H1 (cell line): ENCODE results near the gene EPB41L1. TPM values are rescaled to one million over a fixed set of nuclear protein-coding genes. Genes with fewer than 3 reads are reported as not detected.

Experiments
- CTCF ChIA-PET: fragments of 300-600 bp; sonication (Branson Sonifier 250); formaldehyde crosslinking; loops from one replicate; lab custom pipeline; 2021; ENCODE audit not compliant: partially characterized antibody; lab: Charles Lee
- POLR2A ChIA-PET: fragments of 300-600 bp; sonication (Branson Sonifier 250); formaldehyde crosslinking; loops from one replicate; lab custom pipeline; 2021; ENCODE audit warnings: inconsistent platforms; ENCODE audit not compliant: partially characterized antibody; lab: Charles Lee
- DNase-seq, 2 experiments: peaks; one replicate each; pipeline versions ENCODE4 v3.0.0 to v3.0.0-alpha.2; 2010 to 2022; ENCODE audit warnings: low spot score in 2 of 2, low read depth in 1 of 2, mixed read lengths in 1 of 2
- FAIRE-seq: peaks from 2 replicates; lab custom pipeline; 2011; peaks lifted over from hg19 to GRCh38; lab: Jason Lieb, UNC
- H2AFZ ChIP-seq: 2 replicates; pipeline ENCODE4 v1.8.1; 2012; ENCODE audit warnings: low read length, inconsistent platforms
- H2AK5ac ChIP-seq: 2 replicates; pipeline ENCODE4 v1.6.1; 2013; ENCODE audit warnings: low read depth, low read length
- H2BK120ac ChIP-seq: replicated peaks from 2 replicates; pipeline ENCODE3; 2013; ENCODE audit warnings: low read depth, low read length, inconsistent platforms
- H2BK12ac ChIP-seq: 2 replicates; pipeline ENCODE4 v1.6.1; 2013; ENCODE audit warnings: low read depth, low read length
- H2BK15ac ChIP-seq: 2 replicates; pipeline ENCODE4 v1.6.1; 2013; ENCODE audit warnings: low read length
- H2BK20ac ChIP-seq: 2 replicates; pipeline ENCODE4 v1.6.1; 2013; ENCODE audit warnings: low read length
- H2BK5ac ChIP-seq: 2 replicates; pipeline ENCODE4 v1.6.1; 2013; ENCODE audit warnings: low read depth, low read length
- H3K14ac ChIP-seq: 2 replicates; pipeline ENCODE4 v1.6.1; 2013; ENCODE audit warnings: inconsistent platforms; ENCODE audit not compliant: insufficient read length
- H3K18ac ChIP-seq: 2 replicates; pipeline ENCODE4 v1.6.1; 2013; ENCODE audit warnings: low read length; ENCODE audit errors: extremely low read depth
- H3K23ac ChIP-seq: 2 replicates; pipeline ENCODE4 v1.6.1; 2013; ENCODE audit warnings: inconsistent platforms; ENCODE audit not compliant: insufficient read length
- H3K23me2 ChIP-seq: 2 replicates; pipeline ENCODE4 v1.6.1; 2013; ENCODE audit warnings: low read depth, low read length
- H3K27ac ChIP-seq: 2 replicates; pipeline ENCODE4 v1.6.1; 2011; ENCODE audit warnings: low read depth, low read length, inconsistent platforms
- H3K27me3 ChIP-seq, 4 experiments: replicated peaks in 1 of 4; 1 replicate in 1 of 4; 2 replicates in 3 of 4; pipeline versions ENCODE4 v1.6.1 to v1.8.1; 2011 to 2013; ENCODE audit warnings: low read length in 3 of 4, mild to moderate bottlenecking in 3 of 4, inconsistent platforms in 2 of 4, mixed read lengths in 2 of 4, moderate library complexity in 1 of 4; ENCODE audit not compliant: control insufficient read depth in 3 of 4, insufficient read depth in 3 of 4; ENCODE audit errors: extremely low read depth in 1 of 4
- H3K36me3 ChIP-seq, 4 experiments: 2 replicates each; pipeline versions ENCODE4 v1.6.1 to v1.8.1; 2011 to 2013; ENCODE audit warnings: mild to moderate bottlenecking in 4 of 4, low read length in 3 of 4, moderate library complexity in 2 of 4, control low read depth in 1 of 4, inconsistent platforms in 1 of 4; ENCODE audit not compliant: insufficient read depth in 4 of 4, control insufficient read depth in 2 of 4
- H3K4ac ChIP-seq: replicated peaks from 2 replicates; pipeline ENCODE3; 2013; ENCODE audit warnings: low read length, low read depth, mixed read lengths, inconsistent platforms; ENCODE audit not compliant: insufficient read length
- H3K4me1 ChIP-seq, 4 experiments: replicated peaks in 1 of 4; 1 replicate in 1 of 4; 2 replicates in 3 of 4; pipeline versions ENCODE4 v1.6.1 to v1.8.1; 2011 to 2013; ENCODE audit warnings: low read length in 3 of 4, inconsistent platforms in 2 of 4, mixed read lengths in 1 of 4; ENCODE audit not compliant: insufficient read depth in 4 of 4, control insufficient read depth in 3 of 4
- H3K4me2 ChIP-seq, 2 experiments: 2 replicates each; pipeline versions ENCODE4 v1.6.1 to v1.8.1; 2011 to 2013; ENCODE audit warnings: low read depth in 2 of 2, low read length in 2 of 2, control low read depth in 1 of 2, inconsistent platforms in 1 of 2, mild to moderate bottlenecking in 1 of 2; ENCODE audit not compliant: insufficient read depth in 1 of 2
- H3K4me3 ChIP-seq, 4 experiments: fragments of 200-600, 300-600 bp in 1 of 4; sonication (generic), shearing (Covaris generic), sonication (Bioruptor Twin) in 1 of 4; 2 replicates each; pipeline versions ENCODE4 v1.5.1 to v1.8.1; 2011 to 2016; ENCODE audit warnings: low read length in 4 of 4, low read depth in 3 of 4, control low read depth in 2 of 4, inconsistent platforms in 2 of 4, mild to moderate bottlenecking in 2 of 4, mixed read lengths in 1 of 4, moderate library complexity in 1 of 4; ENCODE audit not compliant: insufficient read depth in 2 of 4; ENCODE audit errors: extremely low read depth in 1 of 4
- H3K56ac ChIP-seq: replicated peaks from 2 replicates; pipeline ENCODE3; 2013; ENCODE audit warnings: low read depth, mild to moderate bottlenecking, mixed read lengths, low read length, inconsistent platforms; ENCODE audit not compliant: insufficient read length
- H3K79me1 ChIP-seq: 2 replicates; pipeline ENCODE4 v1.6.1; 2013; ENCODE audit warnings: low read depth, low read length, control low read depth
- H3K79me2 ChIP-seq, 2 experiments: 2 replicates each; pipeline versions ENCODE4 v1.6.1 to v1.8.1; 2012 to 2013; ENCODE audit warnings: low read length in 2 of 2, mild to moderate bottlenecking in 2 of 2, inconsistent platforms in 1 of 2; ENCODE audit not compliant: insufficient read depth in 2 of 2, control insufficient read depth in 1 of 2
- H3K9ac ChIP-seq, 4 experiments: replicated peaks in 1 of 4; 1 replicate in 1 of 4; 2 replicates in 3 of 4; pipeline versions ENCODE4 v1.6.1 to v1.8.1; 2011 to 2013; ENCODE audit warnings: low read depth in 3 of 4, low read length in 3 of 4, control low read depth in 2 of 4, mild to moderate bottlenecking in 2 of 4, moderate library complexity in 2 of 4, inconsistent platforms in 1 of 4; ENCODE audit errors: extremely low read depth in 1 of 4
- H3K9me3 ChIP-seq, 2 experiments: 2 replicates each; pipeline versions ENCODE4 v1.6.1 to v1.8.1; 2012 to 2013; ENCODE audit warnings: mild to moderate bottlenecking in 2 of 2, moderate library complexity in 2 of 2, control low read depth in 1 of 2, inconsistent platforms in 1 of 2, low read depth in 1 of 2, low read length in 1 of 2, mixed read lengths in 1 of 2; ENCODE audit not compliant: insufficient read depth in 2 of 2
- H4K20me1 ChIP-seq, 2 experiments: replicated peaks in 1 of 2; 2 replicates each; pipeline versions ENCODE3 to v1.8.1; 2011 to 2013; ENCODE audit warnings: inconsistent platforms in 2 of 2, low read length in 2 of 2, mild to moderate bottlenecking in 1 of 2; ENCODE audit not compliant: insufficient read depth in 2 of 2, control insufficient read depth in 1 of 2
- H4K5ac ChIP-seq: 2 replicates; pipeline ENCODE4 v1.6.1; 2013; ENCODE audit warnings: low read length, low read depth, mixed read lengths, inconsistent platforms; ENCODE audit not compliant: insufficient read length
- H4K8ac ChIP-seq: 2 replicates; pipeline ENCODE4 v1.8.0; 2013; ENCODE audit warnings: mild to moderate bottlenecking, moderate library complexity, low read length, inconsistent platforms; ENCODE audit not compliant: insufficient read depth; ENCODE audit errors: extremely low read depth
- H4K91ac ChIP-seq: replicated peaks from 2 replicates; pipeline ENCODE3; 2013; ENCODE audit warnings: low read length, mixed read lengths, inconsistent platforms; ENCODE audit not compliant: insufficient read length
- BRCA1 ChIP-seq: IDR thresholded peaks from 2 replicates; pipeline ENCODE4 v1.6.1; 2012; ENCODE audit warnings: low read depth, low read length, improper control_type of control experiment
- EP300 ChIP-seq, 2 experiments: IDR thresholded peaks; 1 replicate in 1 of 2; 2 replicates in 1 of 2; pipeline ENCODE4 v1.6.1; 2011 to 2012; ENCODE audit warnings: low read depth in 2 of 2, low read length in 2 of 2, mild to moderate bottlenecking in 2 of 2, borderline replicate concordance in 1 of 2, inconsistent platforms in 1 of 2, moderate library complexity in 1 of 2
- KDM1A ChIP-seq: fragments of 200-600, 300-600 bp; sonication (generic); IDR thresholded peaks from 2 replicates; pipeline ENCODE4 v1.7.1; 2016; ENCODE audit warnings: mild to moderate bottlenecking, low read length, borderline replicate concordance
- KDM5A ChIP-seq: fragments of 200-600 bp; IDR thresholded peaks from 2 replicates; pipeline ENCODE4 v1.7.1; 2012; ENCODE audit warnings: mild to moderate bottlenecking, low read length, inconsistent platforms, mixed read lengths
- MAFK ChIP-seq: IDR thresholded peaks from 2 replicates; pipeline ENCODE4 v1.6.1; 2012; ENCODE audit warnings: low read depth, mild to moderate bottlenecking, improper control_type of control experiment, low read length
- NRF1 ChIP-seq: IDR thresholded peaks from 2 replicates; pipeline ENCODE4 v1.6.1; 2011; ENCODE audit warnings: mild to moderate bottlenecking, low read depth, low read length, improper control_type of control experiment
- PHF8 ChIP-seq: fragments of 200-600 bp; sonication (generic); conservative IDR thresholded peaks from 2 replicates; pipeline ENCODE4 v1.7.1; 2012; ENCODE audit warnings: low read depth, mild to moderate bottlenecking, inconsistent platforms, low read length, moderate library complexity
- RFX5 ChIP-seq: IDR thresholded peaks from 2 replicates; pipeline ENCODE4 v1.6.1; 2011; ENCODE audit warnings: low read depth, low read length, improper control_type of control experiment, borderline replicate concordance
- RXRA ChIP-seq: IDR thresholded peaks from 2 replicates; pipeline ENCODE4 v1.6.1; 2011; ENCODE audit warnings: low read depth, mild to moderate bottlenecking, low read length, moderate library complexity; ENCODE audit not compliant: insufficient read depth
- SP4 ChIP-seq: IDR thresholded peaks from 2 replicates; pipeline ENCODE4 v1.6.1; 2012; ENCODE audit warnings: low read length, inconsistent platforms
- TAF1 ChIP-seq: IDR thresholded peaks from 2 replicates; pipeline ENCODE4 v1.6.1; 2011; ENCODE audit warnings: mild to moderate bottlenecking, low read depth, low read length
- TCF12 ChIP-seq: IDR thresholded peaks from 2 replicates; pipeline ENCODE4 v1.6.1; 2011; ENCODE audit warnings: low read depth, mild to moderate bottlenecking, low read length
- TEAD4 ChIP-seq: IDR thresholded peaks from 2 replicates; pipeline ENCODE4 v1.6.1; 2012; ENCODE audit warnings: low read depth, low read length, inconsistent platforms, mixed read lengths
- YY1 ChIP-seq: IDR thresholded peaks from 2 replicates; pipeline ENCODE4 v1.6.1; 2011; ENCODE audit warnings: low read depth, mild to moderate bottlenecking, low read length
- WGBS, 2 experiments: shearing (Covaris generic) in 1 of 2; methylation state at CpG; one replicate each; pipeline versions ENCODE4 v1.1.6 to v1.1.7; 2013 to 2015; ENCODE audit warnings: low lambda C conversion rate in 2 of 2, mixed read lengths in 2 of 2, inconsistent platforms in 1 of 2, low coverage in 1 of 2, missing lambda C conversion rate in 1 of 2; ENCODE audit not compliant: insufficient replicate concordance in 2 of 2, insufficient coverage in 1 of 2, insufficient read length in 1 of 2; ENCODE audit errors: extremely low coverage in 1 of 2, missing lambda C conversion rate in 1 of 2; 5-methylcytosine and 5-hydroxymethylcytosine counted together
- polyA plus RNA-seq, 7 experiments: library from polyadenylated mRNA; depleted of rRNA in 3 of 7; stranded (reverse) in 5 of 7; unstranded in 2 of 7; fragments of >200 nt in 5 of 7; fragments of 200-250 nt in 2 of 7; gene quantifications; 1 replicate in 5 of 7; 2 replicates in 1 of 7; 4 replicates in 1 of 7; pipeline versions ENCODE4 v1.2.1 to v1.2.3, GENCODE V29; 2011 to 2013; ENCODE audit warnings: missing spikeins in 2 of 7, mixed read lengths in 2 of 7
- total RNA-seq: library from RNA; stranded (reverse); fragmentation: NEBNext Ultra II Directional; extraction: Animal tissue kit (Norgen Biotek cat#: 25700); gene quantifications from 2 replicates; pipeline ENCODE4 v1.2.1, GENCODE V29; 2021
- TF ChIP-seq, protein P1 (sequence below): IDR thresholded peaks from 2 replicates; pipeline ENCODE4 v1.6.1; 2011; ENCODE audit warnings: low read length, improper control_type of control experiment

Gene EPB41L1
- total and polyA plus RNA-seq, 2 of the 8 experiments (the other 6 are each of a cell fraction or from before 2014, with no cell fraction given), result 14.8 to 36.0 TPM

DNA sequence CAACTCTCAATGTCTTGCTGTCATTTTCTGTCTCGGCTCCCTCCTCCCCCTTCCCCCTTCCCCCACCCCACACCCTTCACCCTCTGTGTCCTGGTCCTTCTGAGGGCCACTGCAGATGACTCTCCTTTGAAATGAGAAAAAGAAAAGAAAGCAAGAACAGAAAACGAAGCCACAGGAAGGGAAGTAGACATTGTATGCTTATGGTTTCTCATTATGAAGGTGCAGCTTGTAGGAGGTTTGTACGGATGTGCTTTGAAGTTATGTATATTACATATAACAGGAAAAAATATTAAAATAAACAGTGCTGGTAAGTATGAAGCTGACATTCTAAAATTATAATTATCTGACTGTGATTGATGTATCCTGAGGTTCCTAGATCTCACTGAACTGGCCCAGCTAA, 75.5 kb downstream of the EPB41L1 start:
- H2BK120ac ChIP-seq, result no peak overlapping the region
- no peak overlapping the region for H3K4me3 ChIP-seq
- no peak overlapping the region for H3K56ac ChIP-seq
- no peak overlapping the region for H3K18ac ChIP-seq
- ChIA-PET CTCF (interaction anchor here (0.7 to 4.4 kb wide), 4 partner anchors 11 to 160 kb away, joined by 3 to 15 read pairs (median 10); no protein-coding TSS in a partner anchor), POLR2A (no interaction called here)
- no peak overlapping the region for H2BK12ac ChIP-seq
- no peak for TF ChIP-seq PHF8
- TF ChIP-seq RFX5, result no peak
- no peak for TF ChIP-seq KDM5A
- no peak for TF ChIP-seq YY1
- no peak for TF ChIP-seq BRCA1
- no peak for TF ChIP-seq TCF12
- no peak for TF ChIP-seq EP300 (IDR thresholded peaks at IDR 0.05; ENCODE audit: borderline replicate concordance in 1 of 2, low read depth in 2 of 2, low read length in 2 of 2)
- no peak for TF ChIP-seq MAFK
- TF ChIP-seq KDM1A, result no peak
- TF ChIP-seq, protein P1, sequence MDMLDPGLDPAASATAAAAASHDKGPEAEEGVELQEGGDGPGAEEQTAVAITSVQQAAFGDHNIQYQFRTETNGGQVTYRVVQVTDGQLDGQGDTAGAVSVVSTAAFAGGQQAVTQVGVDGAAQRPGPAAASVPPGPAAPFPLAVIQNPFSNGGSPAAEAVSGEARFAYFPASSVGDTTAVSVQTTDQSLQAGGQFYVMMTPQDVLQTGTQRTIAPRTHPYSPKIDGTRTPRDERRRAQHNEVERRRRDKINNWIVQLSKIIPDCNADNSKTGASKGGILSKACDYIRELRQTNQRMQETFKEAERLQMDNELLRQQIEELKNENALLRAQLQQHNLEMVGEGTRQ, result no peak
- TF ChIP-seq NRF1, result no peak
- no peak for TF ChIP-seq SP4
- TF ChIP-seq TEAD4, result no peak
- TF ChIP-seq TAF1, result no peak
- no peak for TF ChIP-seq RXRA
- H2AFZ ChIP-seq, result no peak overlapping the region
- H3K27ac ChIP-seq, result no peak overlapping the region
- no peaks in the 10 kb centered on the region for H3K9me3 ChIP-seq
- DNase-seq (no peak), FAIRE-seq (no peak)
- H3K4me1 ChIP-seq, result no peaks in the 10 kb centered on the region
- H3K14ac ChIP-seq, result no peak overlapping the region
- H3K79me2 ChIP-seq, result no peaks in the 10 kb centered on the region
- no peak overlapping the region for H3K9ac ChIP-seq
- no peak overlapping the region for H2BK5ac ChIP-seq
- no peak overlapping the region for H3K4me2 ChIP-seq
- H2AK5ac ChIP-seq, result no peak overlapping the region
- no peaks in the 10 kb centered on the region for H3K23me2 ChIP-seq
- H4K8ac ChIP-seq, result no peak overlapping the region
- H3K36me3 ChIP-seq, result no peaks in the 10 kb centered on the region; a peak in 1 of 8 replicates
- H4K20me1 ChIP-seq, result no peaks in the 10 kb centered on the region
- WGBS, 2 experiments, result 87% methylated on average over 2 of the region's 3 CpGs; no CpG with 5 or more reads in 1 of the 2 experiments
- H4K91ac ChIP-seq, result no peak overlapping the region
- H3K4ac ChIP-seq, result no peak overlapping the region
- H4K5ac ChIP-seq, result no peak overlapping the region
- H3K79me1 ChIP-seq, result no peaks in the 10 kb centered on the region
- no peak overlapping the region for H3K23ac ChIP-seq
- H2BK20ac ChIP-seq, result no peak overlapping the region
- H3K27me3 ChIP-seq, result no peaks in the 10 kb centered on the region
- no peak overlapping the region for H2BK15ac ChIP-seq
